MM.1S (cell line): Measurements from ENCODE around the gene MADD.
"Not testable (repeated sequence)": the region's sequence is repeated elsewhere in the genome, so short reads cannot be mapped to it uniquely, and the experiment has no call there.

Source experiments
- EZH2 ChIP-seq: fragments of 300-600 bp; sonication (generic); optimal IDR thresholded peaks from 2 replicates; pipeline ENCODE3; 2017; ENCODE audit warnings: low read depth, mild to moderate bottlenecking, antibody characterized with exemption, low read length, mixed read lengths
- TF ChIP-seq, protein P1 (sequence below): fragments of 300-600 bp; sonication (generic); IDR thresholded peaks from 2 replicates; pipeline ENCODE4 v1.5.1; 2016; ENCODE audit warnings: antibody characterized with exemption, low read length, mixed read lengths

DNA sequence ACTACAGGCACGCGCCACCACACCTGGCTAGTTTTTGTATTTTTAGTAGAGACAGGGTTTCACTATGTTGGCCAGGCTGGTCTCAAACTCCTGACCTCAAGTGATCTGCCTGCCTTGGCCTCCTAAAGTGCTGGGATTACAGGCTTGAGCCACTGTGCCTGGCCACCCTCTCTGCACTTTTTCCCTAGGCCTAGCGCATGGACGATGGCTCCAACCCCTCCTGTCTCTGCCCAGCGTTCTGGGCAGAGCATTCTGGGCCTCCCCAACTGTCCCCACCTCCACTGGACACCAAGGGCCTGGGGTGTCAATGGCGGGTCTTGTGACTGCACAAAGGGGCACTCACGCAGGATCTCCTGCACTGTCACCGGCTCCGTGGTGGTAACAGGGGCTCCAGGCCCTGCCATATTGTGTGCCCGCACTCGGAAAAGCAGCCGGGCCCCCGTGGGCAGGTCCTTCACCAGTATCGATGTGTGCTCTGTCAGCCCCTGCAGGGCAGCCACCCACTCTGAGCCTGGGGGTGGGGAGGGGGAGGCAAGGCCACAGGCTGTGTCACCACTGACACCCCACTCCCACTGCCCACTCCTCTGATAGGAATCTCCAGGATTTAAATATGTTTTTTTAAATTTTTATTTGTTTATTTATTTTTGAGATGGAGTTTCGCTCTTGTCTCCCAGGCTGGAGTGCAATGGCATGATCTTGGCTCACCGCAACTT is 64.9 kb downstream of the MADD start:
- TF ChIP-seq, protein P1, sequence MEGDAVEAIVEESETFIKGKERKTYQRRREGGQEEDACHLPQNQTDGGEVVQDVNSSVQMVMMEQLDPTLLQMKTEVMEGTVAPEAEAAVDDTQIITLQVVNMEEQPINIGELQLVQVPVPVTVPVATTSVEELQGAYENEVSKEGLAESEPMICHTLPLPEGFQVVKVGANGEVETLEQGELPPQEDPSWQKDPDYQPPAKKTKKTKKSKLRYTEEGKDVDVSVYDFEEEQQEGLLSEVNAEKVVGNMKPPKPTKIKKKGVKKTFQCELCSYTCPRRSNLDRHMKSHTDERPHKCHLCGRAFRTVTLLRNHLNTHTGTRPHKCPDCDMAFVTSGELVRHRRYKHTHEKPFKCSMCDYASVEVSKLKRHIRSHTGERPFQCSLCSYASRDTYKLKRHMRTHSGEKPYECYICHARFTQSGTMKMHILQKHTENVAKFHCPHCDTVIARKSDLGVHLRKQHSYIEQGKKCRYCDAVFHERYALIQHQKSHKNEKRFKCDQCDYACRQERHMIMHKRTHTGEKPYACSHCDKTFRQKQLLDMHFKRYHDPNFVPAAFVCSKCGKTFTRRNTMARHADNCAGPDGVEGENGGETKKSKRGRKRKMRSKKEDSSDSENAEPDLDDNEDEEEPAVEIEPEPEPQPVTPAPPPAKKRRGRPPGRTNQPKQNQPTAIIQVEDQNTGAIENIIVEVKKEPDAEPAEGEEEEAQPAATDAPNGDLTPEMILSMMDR = not testable (repeated sequence)
- TF ChIP-seq EZH2 = not testable (repeated sequence)
